ENCODE data around the gene NDUFS2. TPM values are rescaled to one million over a fixed set of nuclear protein-coding genes. Genes with fewer than 3 reads are reported as not detected.
A peak's percentile ranks its signal among the peaks of the same experiment; 100 is the strongest.

The NDUFS2 gene
- total and polyA plus RNA-seq, 2 experiments from 2014 or later, result 183 to 367 TPM

DNA sequence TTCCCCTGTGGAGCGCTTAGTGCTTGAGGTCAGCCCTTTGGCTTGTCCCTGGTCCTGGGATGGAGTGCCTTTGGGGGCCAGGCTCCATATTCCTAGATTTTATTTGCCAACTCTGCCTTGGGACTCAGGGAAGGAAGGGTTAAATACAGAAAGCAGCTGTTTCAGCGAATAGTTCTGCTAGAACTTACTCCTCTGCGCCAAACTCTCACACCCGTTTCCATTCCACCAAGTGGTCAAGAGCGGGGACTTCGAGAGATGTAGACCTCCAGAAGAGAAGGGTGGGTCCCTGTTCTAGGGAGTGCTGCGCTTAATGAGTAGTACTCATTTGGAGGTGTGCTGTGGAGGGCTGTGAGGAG lies 23.0 kb downstream of the NDUFS2 start:
- Histone ChIP-seq H3K36me3 (no peaks in the 10 kb centered on the region), H3K27ac (peak overlapping the region; percentile 73), H3K9me3 (ENCODE audit: low read depth) (no peaks in the 10 kb centered on the region), H3K4me1 (ENCODE audit: low read depth) (peaks cover 8% of the 10 kb centered on the region), H3K27me3 (no peaks in the 10 kb centered on the region), H3K4me3 (no peak overlapping the region)
- TF ChIP-seq, protein P1, sequence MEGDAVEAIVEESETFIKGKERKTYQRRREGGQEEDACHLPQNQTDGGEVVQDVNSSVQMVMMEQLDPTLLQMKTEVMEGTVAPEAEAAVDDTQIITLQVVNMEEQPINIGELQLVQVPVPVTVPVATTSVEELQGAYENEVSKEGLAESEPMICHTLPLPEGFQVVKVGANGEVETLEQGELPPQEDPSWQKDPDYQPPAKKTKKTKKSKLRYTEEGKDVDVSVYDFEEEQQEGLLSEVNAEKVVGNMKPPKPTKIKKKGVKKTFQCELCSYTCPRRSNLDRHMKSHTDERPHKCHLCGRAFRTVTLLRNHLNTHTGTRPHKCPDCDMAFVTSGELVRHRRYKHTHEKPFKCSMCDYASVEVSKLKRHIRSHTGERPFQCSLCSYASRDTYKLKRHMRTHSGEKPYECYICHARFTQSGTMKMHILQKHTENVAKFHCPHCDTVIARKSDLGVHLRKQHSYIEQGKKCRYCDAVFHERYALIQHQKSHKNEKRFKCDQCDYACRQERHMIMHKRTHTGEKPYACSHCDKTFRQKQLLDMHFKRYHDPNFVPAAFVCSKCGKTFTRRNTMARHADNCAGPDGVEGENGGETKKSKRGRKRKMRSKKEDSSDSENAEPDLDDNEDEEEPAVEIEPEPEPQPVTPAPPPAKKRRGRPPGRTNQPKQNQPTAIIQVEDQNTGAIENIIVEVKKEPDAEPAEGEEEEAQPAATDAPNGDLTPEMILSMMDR (IDR thresholded peaks at IDR 0.05; ENCODE audit: low read depth, low read length), result no peak
- no peak for DNase-seq (ENCODE audit: low read depth in 1 of 2, low spot score in 1 of 2)

DNA sequence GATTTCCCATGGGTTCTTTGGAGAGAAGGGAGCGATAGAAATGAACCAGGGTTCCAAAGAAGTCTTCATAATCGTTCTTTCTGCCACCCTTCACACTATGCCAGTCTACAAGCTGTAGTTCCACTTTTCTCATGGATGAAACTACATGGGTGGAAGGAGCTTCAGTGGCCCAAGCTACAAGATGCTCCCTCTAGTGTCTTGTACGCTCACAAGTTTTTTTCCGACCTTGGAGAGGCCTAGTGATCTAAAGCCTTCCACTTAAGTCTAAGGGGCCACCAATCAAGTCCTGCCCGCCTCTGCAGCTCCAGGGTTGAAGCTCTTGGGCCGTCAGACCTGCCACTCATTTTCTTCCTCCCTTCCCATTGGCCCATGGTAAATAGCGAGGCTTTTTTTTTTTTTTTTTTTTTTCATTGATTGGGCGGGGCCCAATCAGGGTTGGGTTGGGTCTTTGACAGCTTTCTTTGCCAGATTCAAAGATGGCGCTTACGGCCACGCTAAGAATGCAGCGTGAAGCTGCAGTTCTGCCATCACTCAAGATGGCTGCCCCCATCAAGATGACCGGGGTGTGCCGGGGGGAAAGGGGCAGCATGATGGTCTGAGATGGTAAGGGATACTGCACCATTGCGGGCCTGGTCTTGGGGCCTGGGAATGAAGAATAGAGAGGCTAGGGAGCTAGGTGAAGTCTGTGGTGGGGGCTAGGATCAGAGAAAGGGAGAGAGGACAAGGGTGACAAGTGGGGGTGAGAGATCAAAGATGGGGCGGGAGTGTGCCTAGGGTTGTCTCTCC lies 23.6 kb downstream of the NDUFS2 start, which contains the start of gene TOMM40L:
TOMM40L (plus strand) TSS at position 527 of the 786 bp plus-strand sequence. CDS start 430 bp downstream, outside the sequence.
- no peaks in the 10 kb centered on the region for H3K36me3 ChIP-seq
- H3K4me1 ChIP-seq (ENCODE audit: low read depth), result peaks cover 8% of the 10 kb centered on the region
- no peaks in the 10 kb centered on the region for H3K27me3 ChIP-seq
- DNase-seq (ENCODE audit: low read depth in 1 of 2, low spot score in 1 of 2), result peak; percentile 97 to 100
- H3K4me3 ChIP-seq, result peak within 1 kb of the TSS; percentile 86
- peak within 1 kb of the TSS; percentile 73 for H3K27ac ChIP-seq
- no peaks in the 10 kb centered on the region for H3K9me3 ChIP-seq (ENCODE audit: low read depth)
- TF ChIP-seq, protein P1 (IDR thresholded peaks at IDR 0.05; ENCODE audit: low read depth, low read length), result peak; percentile 76

DNA sequence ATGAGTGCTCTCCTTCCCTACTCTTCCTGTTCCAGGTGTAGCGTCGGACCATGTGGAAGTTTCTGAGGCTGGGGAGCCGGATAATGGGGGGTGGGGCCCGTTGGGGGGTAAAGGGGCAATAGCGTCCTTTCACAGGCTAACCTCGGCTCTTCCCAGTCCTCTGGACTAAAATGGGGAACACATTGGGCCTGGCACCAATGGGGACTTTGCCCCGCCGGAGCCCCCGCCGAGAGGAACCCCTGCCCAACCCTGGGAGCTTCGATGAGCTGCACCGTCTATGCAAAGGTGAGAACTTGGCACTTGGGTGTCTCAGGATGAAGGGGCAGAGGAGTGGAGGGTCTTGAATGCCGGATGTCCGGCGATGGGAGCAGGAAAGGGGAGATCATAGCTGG lies 24.1 kb downstream of the NDUFS2 start:
- Histone ChIP-seq H3K4me1 (ENCODE audit: low read depth) (peaks cover 8% of the 10 kb centered on the region), H3K36me3 (no peaks in the 10 kb centered on the region), H3K9me3 (ENCODE audit: low read depth) (no peaks in the 10 kb centered on the region), H3K4me3 (peak overlapping the region; percentile 86), H3K27me3 (no peaks in the 10 kb centered on the region), H3K27ac (no peak overlapping the region)
- TF ChIP-seq, protein P1 (IDR thresholded peaks at IDR 0.05; ENCODE audit: low read depth, low read length), result no peak
- DNase-seq (ENCODE audit: low read depth in 1 of 2, low spot score in 1 of 2), result no peak

DNA sequence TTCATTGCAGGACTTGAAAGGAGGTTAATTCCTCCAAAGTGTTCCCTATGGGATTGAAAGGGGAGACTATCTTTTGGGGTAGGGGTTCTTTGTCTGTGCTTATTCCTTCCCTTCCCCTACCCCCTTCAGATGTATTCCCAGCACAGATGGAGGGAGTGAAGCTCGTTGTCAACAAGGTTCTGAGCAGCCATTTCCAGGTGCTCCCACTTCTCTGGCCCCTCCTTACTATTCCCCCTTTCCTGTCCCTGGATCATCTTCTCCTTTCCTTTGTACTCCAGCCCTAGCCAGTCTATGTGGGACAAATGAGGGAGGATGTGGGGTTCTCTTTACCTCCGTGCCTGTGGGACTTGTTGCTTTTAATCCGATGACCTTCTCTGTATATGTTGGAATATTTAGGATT lies 24.6 kb downstream of the NDUFS2 start:
- peak overlapping the region; percentile 86 for H3K4me3 ChIP-seq
- no peaks in the 10 kb centered on the region for H3K36me3 ChIP-seq
- DNase-seq (ENCODE audit: low read depth in 1 of 2, low spot score in 1 of 2), result no peak
- H3K9me3 ChIP-seq (ENCODE audit: low read depth), result no peaks in the 10 kb centered on the region
- H3K4me1 ChIP-seq (ENCODE audit: low read depth), result peaks cover 8% of the 10 kb centered on the region
- H3K27me3 ChIP-seq, result no peaks in the 10 kb centered on the region
- no peak overlapping the region for H3K27ac ChIP-seq
- TF ChIP-seq, protein P1 (IDR thresholded peaks at IDR 0.05; ENCODE audit: low read depth, low read length), result no peak

DNA sequence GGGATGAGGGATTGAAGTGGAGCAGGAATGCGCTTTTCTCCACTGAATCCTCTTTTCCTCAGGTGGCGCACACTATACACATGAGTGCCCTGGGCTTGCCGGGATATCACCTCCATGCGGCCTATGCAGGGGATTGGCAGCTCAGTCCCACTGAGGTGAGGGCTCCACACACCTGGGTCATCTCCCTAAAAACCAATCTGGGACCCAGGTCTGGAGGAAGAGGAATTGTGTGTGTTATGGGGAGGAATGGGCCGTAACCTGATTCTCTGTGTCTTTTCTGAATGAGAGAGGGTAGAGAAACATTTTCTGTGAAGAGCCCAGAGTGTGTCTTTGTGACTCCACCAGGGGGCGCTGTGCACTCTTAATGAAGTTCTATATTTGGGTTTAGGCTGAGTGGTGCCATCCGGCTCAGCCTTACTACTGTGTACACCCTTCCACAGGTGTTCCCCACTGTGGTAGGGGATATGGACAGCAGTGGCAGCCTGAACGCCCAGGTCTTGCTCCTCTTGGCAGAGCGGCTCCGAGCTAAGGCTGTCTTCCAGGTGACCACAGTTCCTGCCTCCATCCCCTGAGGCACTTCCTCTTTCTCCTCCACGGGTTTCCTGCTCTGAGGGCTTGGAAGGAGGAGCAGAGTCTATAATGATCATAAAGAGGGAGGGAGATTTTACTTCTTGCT lies 25.2 kb downstream of the NDUFS2 start:
- H3K27ac ChIP-seq, result no peak overlapping the region
- DNase-seq (ENCODE audit: low read depth in 1 of 2, low spot score in 1 of 2), result peak; percentile 83 to 92

More for the DNA sequence above, 25.2 kb downstream of the NDUFS2 start:
- peaks cover 13% of the 10 kb centered on the region for H3K4me1 ChIP-seq (ENCODE audit: low read depth)
- no peaks in the 10 kb centered on the region for H3K9me3 ChIP-seq (ENCODE audit: low read depth)
- no peaks in the 10 kb centered on the region for H3K27me3 ChIP-seq
- TF ChIP-seq, protein P1 (IDR thresholded peaks at IDR 0.05; ENCODE audit: low read depth, low read length), result peak; percentile 77
- no peak overlapping the region for H3K4me3 ChIP-seq
- H3K36me3 ChIP-seq, result no peaks in the 10 kb centered on the region
